Left ventricle myocardium inferior (tissue), 1 donor: ENCODE data around the gene CNPY4. TPM values are rescaled to one million over a fixed set of nuclear protein-coding genes. Genes with fewer than 3 reads are reported as not detected.

Experiments
- DNase-seq: peaks from one replicate; pipeline ENCODE4 v3.0.0-alpha.2; 2020
- H3K27ac ChIP-seq: fragments of 200-600 bp; replicated peaks from 2 replicates; pipeline ENCODE4 v1.8.0; 2021
- H3K27me3 ChIP-seq: fragments of 200-600 bp; 2 replicates; pipeline ENCODE4 v1.8.0; 2021; ENCODE audit warnings: low read depth
- H3K36me3 ChIP-seq: fragments of 200-600 bp; 2 replicates; pipeline ENCODE4 v1.8.0; 2021
- H3K4me1 ChIP-seq: fragments of 200-600 bp; 2 replicates; pipeline ENCODE4 v1.8.0; 2021
- H3K4me3 ChIP-seq: fragments of 200-600 bp; 2 replicates; pipeline ENCODE4 v1.8.0; 2021; ENCODE audit warnings: mild to moderate bottlenecking, moderate library complexity
- H3K9me3 ChIP-seq: fragments of 200-600 bp; replicated peaks from 2 replicates; pipeline ENCODE4 v1.8.0; 2021
- CTCF ChIP-seq: fragments of 200-600 bp; IDR thresholded peaks from 2 replicates; pipeline ENCODE4 v1.8.0; 2021; ENCODE audit warnings: antibody characterized with exemption, mild to moderate bottlenecking, borderline replicate concordance
- intact Hi-C: fragments of 100-400 bp; cut with micrococcal nuclease; formaldehyde crosslinking; loops from one replicate; pipeline ENCODE4 v1.11.0; 2022
- long read RNA-seq: library from polyadenylated mRNA; unstranded; transcript quantifications from one replicate; pipeline ENCODE4 v2.0.0, GENCODE V29; 2021
- total RNA-seq: library from RNA; stranded (reverse); fragmentation: NEBNext Ultra II Directional; extraction: Animal tissue kit (Norgen Biotek cat#: 25700); gene quantifications from one replicate; pipeline ENCODE4 v1.2.1, GENCODE V29; 2021
- donor health status: DM: no; HTN: yes; CAD: no; lungs with severe emphysema.

The CNPY4 gene
- total RNA-seq: 8.5 TPM
- long read RNA-seq, partial matches to known transcripts: 0 of 4 reads
- long read RNA-seq, other reads (novel, unspliced or antisense): 2 of 4 reads

- Histone ChIP-seq H3K27ac (peak within 1 kb of the TSS; percentile 97), H3K4me3 (peak within 1 kb of the TSS; percentile 97), H3K36me3 (peaks cover 10% of the 10 kb centered on the region), H3K27me3 (no peaks in the 10 kb centered on the region), H3K4me1 (peaks cover 29% of the 10 kb centered on the region), H3K9me3 (no peaks in the 10 kb centered on the region)
- peak; percentile 23 for TF ChIP-seq CTCF
- intact Hi-C loops: no loop called here
- peak; percentile 96 for DNase-seq
These were observed at the start of gene CNPY4, which contains the start of gene TAF6 for GRCh38 chr7:100119072-100119969. Gene CNPY4 (plus strand): TSS chr7:100119634. CDS start chr7:100119745, 111 bp downstream. Gene TAF6 (minus strand): TSS chr7:100119358. CDS start chr7:100114209, 5,149 bp downstream.

GRCh38 chr7:100069991-100070390 lies 49.4 kb upstream of the CNPY4 start:
- intact Hi-C loops: no loop called here
- Histone ChIP-seq H3K9me3 (peaks cover 48% of the 10 kb centered on the region), H3K36me3 (peaks cover 67% of the 10 kb centered on the region), H3K4me1 (peaks cover 24% of the 10 kb centered on the region), H3K27me3 (no peaks in the 10 kb centered on the region), H3K27ac (no peak overlapping the region), H3K4me3 (no peak overlapping the region)
- no peak for TF ChIP-seq CTCF
- DNase-seq: no peak

GRCh38 chr7:100071018-100071723 lies 48.3 kb upstream of the CNPY4 start:
- TF ChIP-seq CTCF: no peak
- no peaks in the 10 kb centered on the region for H3K27me3 ChIP-seq
- H3K9me3 ChIP-seq: peaks cover 48% of the 10 kb centered on the region
- DNase-seq: no peak
- intact Hi-C loops: no loop called here
- H3K4me3 ChIP-seq: no peak overlapping the region
- peaks cover 79% of the 10 kb centered on the region for H3K36me3 ChIP-seq
- no peak overlapping the region for H3K27ac ChIP-seq
- peaks cover 13% of the 10 kb centered on the region for H3K4me1 ChIP-seq

- intact Hi-C loops: no loop called here
- Histone ChIP-seq H3K4me3 (no peak overlapping the region), H3K4me1 (peaks cover 5% of the 10 kb centered on the region), H3K9me3 (peaks cover 48% of the 10 kb centered on the region), H3K36me3 (peaks cover 92% of the 10 kb centered on the region), H3K27ac (no peak overlapping the region), H3K27me3 (no peaks in the 10 kb centered on the region)
- TF ChIP-seq CTCF: no peak
- no peak for DNase-seq
These were observed 47.0 kb upstream of the CNPY4 start for GRCh38 chr7:100072462-100072861.

GRCh38 chr7:100074841-100075240 lies 44.6 kb upstream of the CNPY4 start:
- intact Hi-C loops: no loop called here
- Histone ChIP-seq H3K4me3 (no peak overlapping the region), H3K27me3 (no peaks in the 10 kb centered on the region), H3K4me1 (peaks cover 25% of the 10 kb centered on the region), H3K9me3 (peaks cover 37% of the 10 kb centered on the region), H3K27ac (no peak overlapping the region), H3K36me3 (peaks cover 91% of the 10 kb centered on the region)
- DNase-seq: no peak
- TF ChIP-seq CTCF: no peak
